Sigmoid colon (tissue), 4 donors: ENCODE data around the gene PLXND1.

ENCODE experiments used
- EP300 ChIP-seq, 4 donors: sonication (generic); formaldehyde crosslinking; IDR thresholded peaks; one replicate each; pipeline ENCODE4 v1.6.1; 2017; ENCODE audit warnings: antibody characterized with exemption in 4 of 4
- TF ChIP-seq, protein P1 (sequence below), 4 experiments: fragments of 450-650 bp in 3 of 4; fragments of 200-600 bp in 1 of 4; IDR thresholded peaks; one replicate each; pipeline ENCODE4 v1.5.1; 2016 to 2019; ENCODE audit warnings: antibody characterized with exemption in 4 of 4, mild to moderate bottlenecking in 3 of 4, moderate library complexity in 2 of 4

GRCh38 chr3:129600348-129600747 is 6.1 kb downstream of the PLXND1 start:
- TF ChIP-seq, protein P1, sequence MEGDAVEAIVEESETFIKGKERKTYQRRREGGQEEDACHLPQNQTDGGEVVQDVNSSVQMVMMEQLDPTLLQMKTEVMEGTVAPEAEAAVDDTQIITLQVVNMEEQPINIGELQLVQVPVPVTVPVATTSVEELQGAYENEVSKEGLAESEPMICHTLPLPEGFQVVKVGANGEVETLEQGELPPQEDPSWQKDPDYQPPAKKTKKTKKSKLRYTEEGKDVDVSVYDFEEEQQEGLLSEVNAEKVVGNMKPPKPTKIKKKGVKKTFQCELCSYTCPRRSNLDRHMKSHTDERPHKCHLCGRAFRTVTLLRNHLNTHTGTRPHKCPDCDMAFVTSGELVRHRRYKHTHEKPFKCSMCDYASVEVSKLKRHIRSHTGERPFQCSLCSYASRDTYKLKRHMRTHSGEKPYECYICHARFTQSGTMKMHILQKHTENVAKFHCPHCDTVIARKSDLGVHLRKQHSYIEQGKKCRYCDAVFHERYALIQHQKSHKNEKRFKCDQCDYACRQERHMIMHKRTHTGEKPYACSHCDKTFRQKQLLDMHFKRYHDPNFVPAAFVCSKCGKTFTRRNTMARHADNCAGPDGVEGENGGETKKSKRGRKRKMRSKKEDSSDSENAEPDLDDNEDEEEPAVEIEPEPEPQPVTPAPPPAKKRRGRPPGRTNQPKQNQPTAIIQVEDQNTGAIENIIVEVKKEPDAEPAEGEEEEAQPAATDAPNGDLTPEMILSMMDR (IDR thresholded peaks at IDR 0.05) = no peak
- no peak for TF ChIP-seq EP300 (IDR thresholded peaks at IDR 0.05)
